ENCODE results near the gene CDH11.

Gene CDH11

DNA sequence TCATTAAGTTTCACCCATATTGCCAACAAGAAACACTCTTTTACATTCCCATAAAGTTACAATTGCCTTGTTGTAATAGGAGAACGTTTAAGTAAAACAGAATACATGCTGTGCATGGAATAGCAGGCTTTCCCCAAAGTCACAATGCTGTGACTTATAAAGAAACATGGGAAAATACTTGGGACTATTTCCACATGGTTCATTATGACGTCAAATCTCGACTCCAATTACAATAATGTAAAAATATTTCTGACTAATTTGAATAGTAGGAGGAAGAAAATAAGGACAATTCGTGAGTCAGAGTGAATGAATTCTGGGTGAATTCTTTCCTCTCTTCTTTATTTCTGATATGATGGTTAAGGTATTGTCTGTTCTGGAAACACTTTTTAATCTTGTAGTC is 52.8 kb downstream of the CDH11 start:
- DNase-seq: peak; percentile 95

DNA sequence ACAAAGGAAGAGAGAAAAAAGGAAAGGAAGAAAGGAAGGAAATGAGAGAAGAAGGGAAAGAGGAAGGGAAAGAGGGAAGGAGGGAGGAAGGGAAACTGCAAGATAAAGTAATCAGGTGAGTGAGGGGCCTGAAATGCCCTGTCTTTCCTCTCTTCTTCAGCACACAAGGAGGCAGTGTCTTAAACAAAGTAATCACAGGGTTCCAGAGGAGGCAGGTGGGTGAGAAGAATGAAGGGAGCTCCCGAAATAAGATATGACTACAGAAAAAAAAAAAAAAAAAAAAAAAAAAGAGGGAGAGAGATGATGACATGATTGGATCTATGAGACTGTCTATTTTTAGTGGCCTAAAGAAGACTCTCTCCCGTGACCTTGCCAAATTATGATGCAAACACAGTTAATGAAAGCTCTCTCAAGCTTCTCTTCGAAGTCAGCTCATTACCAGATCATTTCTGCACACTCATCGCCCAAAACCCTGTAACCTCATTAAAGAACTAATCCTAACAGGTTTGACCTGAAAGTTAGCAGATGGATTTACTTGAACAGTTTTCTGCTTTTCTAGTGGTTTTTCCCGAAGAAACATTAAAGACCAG is 53.6 kb downstream of the CDH11 start:
- peak; percentile 74 for DNase-seq

DNA sequence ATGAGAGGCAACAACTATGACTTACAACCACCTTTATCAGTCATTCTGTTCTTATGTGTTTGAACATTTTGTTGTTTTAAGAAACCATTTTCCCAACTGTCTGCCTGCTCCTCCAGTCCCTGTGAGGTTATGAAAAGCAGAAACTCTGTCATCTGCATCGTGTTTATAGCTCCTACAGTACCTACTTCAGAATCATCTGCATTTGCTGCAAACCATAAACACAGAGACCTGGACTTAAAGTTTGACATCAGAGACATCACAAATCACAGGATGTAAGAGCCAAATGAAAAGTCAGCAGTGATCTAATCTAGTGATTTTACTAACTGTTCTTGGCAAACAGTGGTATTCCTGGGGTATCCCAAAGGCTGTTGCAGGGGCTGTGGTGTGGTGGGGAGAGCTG is 55.2 kb downstream of the CDH11 start:
- no peak for DNase-seq

DNA sequence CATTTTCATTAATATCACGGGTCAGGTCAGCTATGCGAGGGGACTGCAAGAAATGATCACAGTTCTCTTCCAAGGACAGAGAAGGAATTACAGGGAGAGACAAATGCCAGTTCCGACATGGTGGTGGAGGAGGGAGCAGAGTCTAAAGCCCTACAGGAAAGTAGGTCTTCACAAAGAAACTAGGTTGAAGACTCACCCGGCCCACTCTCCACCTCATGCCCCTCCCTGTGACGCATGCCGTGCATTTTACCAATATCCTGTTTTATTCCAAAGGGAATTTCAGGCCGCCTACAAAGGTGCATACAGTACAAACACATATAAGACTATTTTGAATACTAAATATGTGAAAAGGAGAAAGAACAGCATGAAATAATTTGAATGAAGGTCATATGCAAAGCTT is 56.8 kb downstream of the CDH11 start:
- no peak for DNase-seq

DNA sequence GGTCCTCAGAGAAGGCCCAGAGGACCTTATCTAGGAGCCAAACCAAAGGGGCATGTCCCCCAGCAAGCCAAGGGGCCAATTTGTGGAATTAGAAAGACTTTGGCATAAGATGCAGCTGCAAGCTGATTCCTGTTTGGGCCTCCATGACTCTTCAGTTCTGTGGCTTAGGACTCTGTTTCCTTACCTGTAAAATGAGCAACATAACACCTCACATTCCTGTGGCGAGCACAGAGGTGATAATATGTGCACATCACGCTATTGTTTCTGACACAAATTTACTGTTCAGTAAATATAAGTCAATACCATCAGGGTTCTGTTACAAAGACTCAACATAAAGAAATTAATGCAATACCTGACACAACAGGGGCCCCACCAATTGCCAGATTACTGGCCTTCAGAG is 57.7 kb downstream of the CDH11 start:
- no peak for DNase-seq

DNA sequence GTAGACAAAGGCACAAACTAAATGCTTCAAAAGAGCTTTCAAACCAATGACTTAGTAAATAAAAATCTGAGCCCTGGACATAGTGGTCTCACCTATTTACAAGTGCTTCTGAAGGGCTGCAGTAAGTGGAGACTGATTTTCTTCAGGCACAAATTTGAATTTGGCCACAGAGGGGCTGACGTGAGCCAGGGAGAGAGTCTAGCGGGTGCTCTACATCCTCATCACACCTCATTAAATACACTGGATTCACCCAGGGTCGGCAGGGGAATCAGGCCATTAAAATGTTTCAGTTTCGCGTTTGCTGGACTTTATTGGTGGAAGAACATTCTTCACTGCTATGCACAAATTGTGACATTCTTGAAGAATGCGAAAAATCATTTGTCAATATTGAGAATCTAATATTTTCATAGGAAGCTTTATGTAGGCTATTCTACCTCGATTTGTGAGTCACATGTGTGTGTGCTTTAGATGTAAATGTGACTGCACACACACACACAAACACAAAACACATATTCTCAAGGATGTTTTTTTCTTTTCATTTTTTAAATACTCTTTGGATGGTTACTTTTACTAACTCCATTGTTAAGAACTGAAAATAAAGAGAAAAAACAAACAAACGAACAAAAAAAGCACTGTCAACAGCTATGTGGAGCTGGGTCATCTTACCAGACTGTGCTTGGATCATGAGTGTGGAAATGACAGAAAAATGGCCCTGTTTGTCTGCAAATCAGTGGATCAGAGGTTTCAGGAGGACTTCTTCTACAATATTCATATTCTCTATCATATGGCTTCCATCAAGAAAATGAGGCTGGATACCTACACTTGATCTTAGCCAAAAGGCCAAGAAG is 58.9 kb downstream of the CDH11 start:
- no peak for DNase-seq

DNA sequence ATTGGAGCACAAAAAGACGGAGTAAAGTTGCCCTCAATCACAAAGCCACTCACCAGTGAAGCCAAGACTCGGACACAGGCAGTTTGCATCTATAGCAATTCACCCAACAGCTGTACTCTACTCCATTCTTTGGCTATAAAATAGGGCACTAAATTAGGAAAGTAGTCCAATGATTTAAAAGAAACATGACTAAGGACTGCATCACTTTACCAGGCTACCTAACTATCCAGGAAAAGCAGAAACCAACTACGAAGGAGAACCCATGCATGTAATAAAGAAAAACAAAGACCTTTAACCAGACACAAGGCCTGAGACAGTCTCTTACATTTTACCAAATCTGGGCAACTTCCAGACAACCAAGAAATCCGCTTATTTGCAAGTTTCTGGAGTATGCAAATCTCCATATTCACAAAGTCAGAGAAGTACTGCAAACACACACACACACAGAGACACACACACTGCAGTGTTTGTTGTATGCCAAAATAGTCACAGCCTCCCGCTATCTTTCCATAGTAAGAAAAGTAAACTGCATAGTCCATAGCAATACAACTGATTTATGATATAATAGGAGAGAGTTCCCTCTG is 59.8 kb downstream of the CDH11 start:
- DNase-seq: no peak

DNA sequence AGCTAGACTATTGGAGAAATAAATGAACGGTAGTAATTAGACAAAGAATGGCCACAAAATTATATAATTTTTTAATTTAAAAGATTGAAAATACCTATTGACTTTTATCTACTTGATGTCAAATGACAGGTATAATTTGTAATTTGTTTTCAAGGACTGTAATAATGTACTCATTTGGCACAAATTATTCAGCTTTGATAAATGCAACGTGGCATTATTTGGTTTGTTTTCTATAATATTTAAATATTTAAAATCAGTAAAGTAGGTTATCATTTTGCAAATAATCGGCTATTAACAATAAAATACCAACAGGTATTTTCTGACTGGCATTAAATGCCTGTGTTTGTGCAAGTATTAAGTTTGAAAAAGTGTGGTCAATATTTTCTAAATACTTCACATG is 60.6 kb downstream of the CDH11 start:
- DNase-seq: no peak

DNA sequence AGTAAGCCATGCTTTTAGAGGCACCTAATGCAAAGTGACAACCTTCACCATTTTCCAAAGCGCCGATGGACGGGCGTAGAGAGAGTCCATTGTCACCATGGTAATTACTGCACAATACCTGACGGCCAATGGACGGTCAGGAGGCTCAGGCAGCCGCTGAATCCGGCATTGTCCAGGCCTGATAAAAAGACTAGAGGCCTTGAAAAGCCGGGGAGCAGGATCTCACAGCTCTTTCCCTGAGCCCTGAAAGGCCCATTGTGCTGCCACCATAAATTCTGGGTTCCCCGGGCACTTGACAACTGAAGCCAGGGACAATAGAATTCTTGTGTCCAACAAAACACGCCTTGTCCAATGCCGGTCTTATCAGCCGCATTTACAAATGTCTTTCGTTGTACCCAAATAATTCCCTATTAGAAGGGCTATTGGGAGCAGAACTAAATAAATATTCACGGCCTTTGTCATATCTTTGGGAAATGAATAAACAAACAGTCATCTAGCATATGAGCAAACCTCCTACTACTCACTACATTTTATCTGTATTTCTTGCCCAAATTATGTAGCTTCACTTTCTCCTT is 62.4 kb downstream of the CDH11 start:
- DNase-seq: no peak

DNA sequence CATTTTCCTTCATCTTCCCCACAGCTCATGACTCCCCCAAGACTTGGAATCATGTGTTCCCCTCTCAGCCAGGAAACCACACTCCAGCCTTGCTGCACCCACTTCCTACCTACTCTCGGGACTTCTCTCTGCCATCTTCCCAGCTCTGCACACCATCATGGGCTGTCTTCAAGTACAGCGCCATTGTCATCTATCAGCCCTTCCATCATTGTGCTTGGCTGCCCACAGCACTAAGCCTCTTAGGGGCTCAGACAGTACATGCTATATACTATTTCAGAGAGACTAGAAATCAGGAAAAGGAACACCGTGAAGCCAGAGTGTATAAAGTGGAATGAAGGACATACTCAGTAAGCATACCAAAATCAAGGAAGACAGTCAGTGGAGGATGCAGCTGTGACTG is 64.7 kb downstream of the CDH11 start:
- no peak for DNase-seq

DNA sequence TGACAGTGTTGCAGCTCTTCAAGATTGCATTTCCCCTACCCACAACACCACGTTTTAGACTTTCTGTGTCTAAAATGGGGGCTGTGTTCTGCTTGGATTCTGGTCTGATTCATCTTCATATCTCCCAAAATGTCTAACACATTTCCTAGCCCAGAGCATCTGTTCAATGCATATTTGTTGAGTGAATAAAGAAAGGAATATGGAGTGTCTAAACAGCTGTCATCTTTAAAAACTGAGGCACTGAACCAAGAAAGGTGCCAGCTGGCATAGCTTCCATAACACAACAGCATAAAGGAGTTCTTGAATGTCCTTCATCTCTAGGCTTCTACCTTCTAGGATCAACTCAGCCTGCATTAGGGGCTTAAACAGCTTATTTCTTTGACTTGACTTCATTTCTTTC is 67.4 kb downstream of the CDH11 start:
- no peak for DNase-seq

DNA sequence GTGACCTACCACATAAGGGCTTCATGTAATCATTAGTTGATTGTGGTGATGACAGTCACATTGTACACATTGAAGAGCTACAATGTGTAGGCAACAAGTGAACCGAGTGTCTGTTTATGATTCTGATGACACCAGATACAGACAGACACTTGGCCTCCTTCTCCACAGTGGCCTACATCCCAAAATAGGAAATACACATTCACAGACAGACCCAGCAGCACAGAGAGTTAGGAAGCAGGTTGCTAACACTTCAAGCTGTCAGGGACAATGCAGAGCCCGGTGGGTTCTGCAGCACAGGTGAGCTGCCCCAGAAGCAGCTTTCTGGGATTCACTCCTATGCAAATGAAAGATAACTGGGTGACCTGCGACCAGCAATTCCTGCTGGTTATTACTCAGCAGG is 72.2 kb downstream of the CDH11 start:
- DNase-seq: no peak

DNA sequence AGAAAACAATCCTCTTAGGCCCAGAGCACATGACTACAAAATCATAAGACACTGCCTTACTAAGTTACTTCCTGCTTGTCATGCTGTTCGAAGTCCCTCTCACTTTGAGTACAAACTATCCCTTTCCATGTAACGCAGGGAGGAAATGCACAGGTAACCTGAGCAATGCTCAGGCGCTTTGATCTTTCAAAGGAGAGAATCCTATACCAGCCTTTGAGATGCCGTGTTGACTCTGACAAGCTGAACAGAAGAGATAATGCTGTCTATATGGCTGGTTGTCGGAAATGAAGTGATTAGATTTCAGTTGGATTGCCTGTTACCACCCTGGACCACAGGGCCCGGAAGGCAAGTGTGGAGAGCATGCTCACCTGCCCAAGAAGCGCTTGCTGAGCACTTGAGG is 75.9 kb downstream of the CDH11 start:
- no peak for DNase-seq

DNA sequence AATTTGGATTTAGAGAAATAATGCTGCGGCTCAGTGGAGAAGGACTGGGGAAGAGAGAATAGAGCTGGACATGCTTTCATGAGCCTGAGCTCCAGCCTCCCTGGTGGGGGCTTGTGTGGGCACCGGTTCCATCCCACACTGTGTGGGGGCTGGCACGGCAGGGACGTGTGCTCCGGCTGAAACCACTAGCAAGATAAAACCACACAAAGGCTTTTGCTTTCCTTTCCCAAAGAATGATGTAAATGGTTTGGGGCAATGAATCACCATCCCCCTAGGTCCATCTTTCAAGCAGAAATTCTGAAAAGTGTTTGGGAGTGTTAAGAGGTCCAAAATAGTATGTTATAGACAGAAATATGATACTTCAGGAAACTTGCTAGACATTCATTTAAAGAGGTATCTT is 77.0 kb downstream of the CDH11 start:
- DNase-seq: peak; percentile 92

DNA sequence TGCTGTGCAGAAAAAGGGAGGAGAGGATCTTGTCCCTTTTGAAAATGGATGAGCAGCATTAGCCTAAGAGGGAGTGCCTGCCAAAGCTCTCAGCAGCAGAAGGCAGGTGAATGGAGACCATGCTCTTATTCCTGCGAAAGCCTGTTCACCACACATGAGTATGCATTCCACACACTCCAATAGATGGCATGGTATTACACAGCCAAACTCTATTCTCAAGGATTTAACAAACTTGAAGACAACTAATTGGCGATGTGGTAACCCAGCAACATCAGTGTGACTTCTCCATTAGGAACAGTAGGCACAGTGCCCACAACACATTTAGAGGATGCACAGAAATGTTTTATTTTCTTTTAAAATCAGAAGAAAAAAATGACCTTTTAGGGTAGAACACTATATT is 77.8 kb downstream of the CDH11 start:
- no peak for DNase-seq

DNA sequence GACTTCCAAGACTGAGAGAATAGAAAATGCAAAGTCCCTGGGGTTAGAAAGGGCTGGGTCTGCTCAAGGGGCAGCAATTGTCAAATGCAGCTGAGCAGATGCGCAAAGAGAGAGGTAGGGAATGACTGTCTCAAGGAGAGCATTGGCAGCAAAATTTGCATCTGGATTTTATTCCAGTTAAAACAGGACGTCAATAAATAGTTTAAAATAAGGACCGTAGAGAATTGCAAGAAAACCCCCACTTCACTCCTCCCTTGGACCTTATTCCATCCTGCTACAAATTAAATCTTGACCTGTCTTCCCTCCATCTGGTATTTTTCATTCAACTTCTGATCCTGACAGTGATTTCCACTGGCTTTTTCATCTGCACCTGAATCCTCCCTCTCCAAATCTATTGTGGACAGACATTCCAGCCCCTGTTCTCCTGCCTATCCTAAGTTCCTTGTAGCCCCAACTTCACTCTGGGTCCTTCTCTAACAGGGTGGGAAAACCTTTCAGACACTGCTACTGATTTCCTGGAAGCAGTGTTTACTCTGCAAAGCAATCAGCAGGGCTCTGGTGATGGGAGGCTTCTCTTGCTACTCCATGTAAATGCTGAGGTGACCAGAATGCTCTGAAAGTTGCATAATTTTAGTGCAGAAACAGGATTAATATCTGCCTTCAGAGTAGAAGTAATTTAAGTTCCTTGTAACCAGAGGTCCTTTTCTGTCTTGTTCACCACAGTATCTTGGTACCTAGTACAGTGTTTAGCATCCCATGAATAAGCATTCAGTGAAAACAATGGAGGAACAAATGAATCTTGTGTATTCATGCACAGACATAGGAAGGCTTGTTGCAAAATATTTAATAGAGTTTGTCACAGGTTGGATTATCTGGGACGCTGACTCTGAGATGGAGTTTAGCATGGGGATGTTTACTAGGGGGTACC is 79.2 kb downstream of the CDH11 start:
- DNase-seq: no peak

DNA sequence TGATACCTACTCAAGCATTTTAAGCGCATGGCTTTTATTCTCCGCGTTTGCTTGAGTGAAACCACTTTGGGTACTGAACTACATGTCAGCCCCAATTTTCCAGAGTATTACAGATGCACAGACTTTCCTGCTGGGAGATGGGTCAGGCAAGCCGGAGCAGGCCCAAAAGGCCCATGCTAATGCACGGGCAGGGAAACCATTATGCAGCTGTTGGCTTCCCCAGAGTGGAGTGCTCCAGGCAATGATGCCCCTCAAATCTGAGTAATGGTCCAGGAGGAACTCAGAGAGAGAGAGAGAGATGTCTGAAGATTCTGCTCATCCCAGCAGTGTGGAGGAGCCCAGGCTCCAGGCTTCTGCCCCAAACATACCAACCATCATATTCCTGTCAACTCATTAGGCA is 80.2 kb downstream of the CDH11 start:
- DNase-seq: no peak

DNA sequence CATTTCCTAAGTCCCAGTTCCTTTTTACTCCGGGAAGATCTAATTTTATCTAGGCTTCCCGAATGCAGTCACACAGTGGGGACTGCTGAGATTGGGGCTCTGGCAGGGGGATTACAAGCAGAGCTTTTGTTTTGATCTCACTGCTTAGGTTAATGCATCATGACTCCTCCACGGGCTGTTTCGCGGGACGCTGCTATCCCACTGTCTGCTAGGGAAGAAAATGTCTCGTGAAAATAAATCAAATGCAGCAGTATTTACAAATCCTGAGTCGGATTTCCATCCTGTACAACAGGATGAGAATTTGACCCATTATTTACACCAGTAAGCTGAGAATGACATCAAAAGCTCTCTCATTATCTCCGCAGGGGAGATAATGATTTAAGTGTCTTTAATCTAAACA is 83.8 kb downstream of the CDH11 start:
- DNase-seq: no peak

DNA sequence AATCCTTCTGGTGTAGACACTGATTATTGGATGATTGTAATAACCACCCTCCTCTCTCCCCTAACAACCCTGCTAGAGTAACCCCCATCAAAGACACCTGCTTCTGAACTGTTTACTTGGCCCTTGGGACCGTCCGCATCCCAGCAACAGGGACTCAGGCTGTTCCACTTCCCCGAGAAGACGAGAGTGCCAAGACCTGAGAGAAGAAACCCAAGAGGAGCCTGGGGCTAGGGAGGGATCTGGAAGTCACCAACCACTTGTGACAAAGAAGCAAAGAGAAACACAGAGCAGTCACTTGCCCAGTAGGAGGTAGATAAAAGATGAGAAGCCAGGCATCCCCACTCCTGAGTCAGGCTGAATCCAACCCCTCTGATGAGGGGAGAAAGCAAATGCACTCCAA is 84.3 kb downstream of the CDH11 start:
- DNase-seq: no peak

DNA sequence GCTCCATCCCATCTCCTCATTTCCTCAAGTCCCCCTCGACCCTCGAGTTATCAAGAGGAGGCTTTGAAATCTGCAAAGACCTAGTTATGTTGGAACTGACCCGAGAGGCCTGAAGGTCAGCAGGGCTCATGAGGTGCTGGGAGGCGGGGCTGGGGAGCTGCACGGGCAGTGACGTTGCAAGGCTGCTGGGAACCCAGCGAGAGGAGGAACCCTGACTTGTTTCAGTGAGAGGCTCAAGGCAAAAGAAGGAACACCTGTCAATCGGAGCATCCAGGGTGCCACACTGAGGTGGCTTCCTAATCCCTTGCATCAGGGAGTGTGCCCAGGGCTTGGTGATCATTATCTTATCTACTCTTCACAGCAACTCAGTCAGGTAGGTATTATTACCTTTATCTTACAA is 86.9 kb downstream of the CDH11 start:
- no peak for DNase-seq

DNA sequence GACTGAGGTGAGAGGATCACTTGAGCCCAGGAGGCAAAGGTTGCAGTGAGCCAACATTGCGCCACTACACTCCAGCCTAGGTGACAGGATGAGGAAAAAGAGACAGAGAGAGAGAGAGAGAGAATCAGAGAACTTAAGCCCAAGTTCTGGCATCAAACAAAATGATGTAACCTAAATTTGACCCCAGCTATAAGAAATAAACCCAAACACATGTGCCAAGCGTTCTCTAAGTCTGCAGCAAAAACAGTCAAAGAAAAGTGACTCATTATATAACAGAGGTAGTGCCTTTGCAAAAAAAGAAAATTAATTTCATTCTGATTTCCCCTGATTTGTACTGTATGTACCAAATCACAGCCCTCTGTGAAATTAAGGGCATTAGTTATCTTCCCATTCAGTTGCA is 89.5 kb downstream of the CDH11 start:
- DNase-seq: peak; percentile 38

DNA sequence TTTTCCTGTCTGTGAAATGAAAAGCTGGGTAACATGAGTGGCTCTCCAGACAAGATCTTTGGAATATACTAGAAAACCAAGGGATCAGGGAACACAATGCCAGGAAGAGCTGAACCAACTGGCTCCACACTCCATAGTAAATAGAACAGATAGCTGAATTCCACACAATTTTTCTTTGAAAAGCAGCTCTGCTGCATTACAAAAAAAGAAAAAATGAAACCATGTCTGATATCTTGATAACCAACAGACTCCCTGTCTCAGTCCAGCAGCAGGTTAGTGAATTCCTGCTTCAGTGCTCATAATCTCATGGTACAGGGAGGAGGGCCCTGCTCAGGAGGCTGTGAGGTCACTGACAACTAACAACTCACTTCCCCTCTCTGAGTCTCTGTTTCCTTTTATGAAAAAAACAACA is 97.1 kb downstream of the CDH11 start:
- DNase-seq: peak; percentile 73

DNA sequence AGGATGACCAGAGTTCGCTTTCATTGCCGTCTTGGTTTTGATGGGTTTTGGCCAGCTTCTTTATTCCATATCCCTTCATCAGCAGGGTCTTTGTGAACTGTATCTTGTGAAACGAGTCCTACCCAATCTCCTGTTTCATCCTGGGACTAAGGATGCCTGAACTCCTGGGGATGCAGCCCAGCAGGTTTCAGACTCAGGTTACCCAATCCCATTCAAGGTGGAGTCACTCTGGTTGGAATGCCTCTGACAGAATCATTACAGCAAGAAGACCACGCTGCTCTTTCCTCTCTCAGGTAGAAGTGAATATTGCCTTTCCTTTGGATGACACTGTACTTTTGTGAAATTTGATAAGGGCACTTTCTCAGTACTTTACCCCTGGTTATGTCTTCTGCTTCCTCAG is 98.1 kb downstream of the CDH11 start:
- DNase-seq: no peak

Data from fibroblast of skin of back (primary cell).